Stimulated activated CD4-positive, alpha-beta T cell treated with anti-CD3 and anti-CD28 coated beads, Interleukin-12 subunit alpha, Interleukin-12 subunit beta, amount 100 ng/mL, for 4 hours (primary cell): ENCODE measurements around the gene LCAT.

ENCODE experiments used
- DNase-seq: peaks from one replicate; pipeline ENCODE4 v3.0.0-alpha.2; 2020

LCAT gene

GRCh38 chr16:67909056-67909742 lies 34.7 kb downstream of the LCAT start:
- no peak for DNase-seq

GRCh38 chr16:67907397-67908180 lies 36.3 kb downstream of the LCAT start:
- no peak for DNase-seq

- DNase-seq: no peak
Measured at GRCh38 chr16:67902831-67903230, 41.1 kb downstream of the LCAT start.

GRCh38 chr16:67901734-67902133 lies 42.2 kb downstream of the LCAT start:
- DNase-seq: no peak

- DNase-seq: no peak
Measured at GRCh38 chr16:67897231-67897630, 46.7 kb downstream of the LCAT start.

GRCh38 chr16:67893743-67894399 lies 50.0 kb downstream of the LCAT start:
- no peak for DNase-seq

- peak; percentile 94 for DNase-seq
Measured at GRCh38 chr16:67892899-67893742, 50.8 kb downstream of the LCAT start, which contains the start of gene PSKH1. TSS of gene PSKH1 (plus strand) at chr16:67893254. CDS start at chr16:67908750, 15,496 bp downstream.

GRCh38 chr16:67892375-67892774 lies 51.5 kb downstream of the LCAT start:
- no peak for DNase-seq
